MM.1S (cell line): Measurements from ENCODE around the gene TXNDC17.

Experiments used
- EZH2phosphoT487 ChIP-seq: fragments of 300-600 bp; sonication (generic); IDR thresholded peaks from 2 replicates; pipeline ENCODE4 v1.6.1; 2018; ENCODE audit warnings: antibody characterized with exemption, low read length
- TF ChIP-seq, protein P1 (sequence below): fragments of 300-600 bp; sonication (generic); IDR thresholded peaks from 2 replicates; pipeline ENCODE4 v1.5.1; 2016; ENCODE audit warnings: antibody characterized with exemption, low read length, mixed read lengths

DNA sequence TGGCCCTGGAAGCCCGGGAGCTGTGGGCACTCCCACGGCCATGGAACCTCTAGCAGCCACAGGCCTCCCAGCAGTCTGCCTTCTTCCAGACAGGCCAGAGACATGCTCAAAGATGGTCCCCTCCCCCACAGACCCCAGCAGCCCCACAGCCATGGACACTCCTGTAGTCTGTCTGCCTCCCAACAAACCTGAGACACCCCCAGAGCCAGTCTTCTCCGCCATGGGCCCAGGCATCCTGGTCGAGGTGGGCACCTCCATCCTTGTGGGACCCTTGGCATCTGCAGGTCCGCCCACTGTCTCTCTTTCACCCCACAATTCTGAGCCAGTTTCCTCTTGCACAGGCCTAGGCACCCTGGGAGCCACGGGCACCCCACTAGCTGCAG, 3.4 kb upstream of the TXNDC17 start:
- TF ChIP-seq, protein P1, sequence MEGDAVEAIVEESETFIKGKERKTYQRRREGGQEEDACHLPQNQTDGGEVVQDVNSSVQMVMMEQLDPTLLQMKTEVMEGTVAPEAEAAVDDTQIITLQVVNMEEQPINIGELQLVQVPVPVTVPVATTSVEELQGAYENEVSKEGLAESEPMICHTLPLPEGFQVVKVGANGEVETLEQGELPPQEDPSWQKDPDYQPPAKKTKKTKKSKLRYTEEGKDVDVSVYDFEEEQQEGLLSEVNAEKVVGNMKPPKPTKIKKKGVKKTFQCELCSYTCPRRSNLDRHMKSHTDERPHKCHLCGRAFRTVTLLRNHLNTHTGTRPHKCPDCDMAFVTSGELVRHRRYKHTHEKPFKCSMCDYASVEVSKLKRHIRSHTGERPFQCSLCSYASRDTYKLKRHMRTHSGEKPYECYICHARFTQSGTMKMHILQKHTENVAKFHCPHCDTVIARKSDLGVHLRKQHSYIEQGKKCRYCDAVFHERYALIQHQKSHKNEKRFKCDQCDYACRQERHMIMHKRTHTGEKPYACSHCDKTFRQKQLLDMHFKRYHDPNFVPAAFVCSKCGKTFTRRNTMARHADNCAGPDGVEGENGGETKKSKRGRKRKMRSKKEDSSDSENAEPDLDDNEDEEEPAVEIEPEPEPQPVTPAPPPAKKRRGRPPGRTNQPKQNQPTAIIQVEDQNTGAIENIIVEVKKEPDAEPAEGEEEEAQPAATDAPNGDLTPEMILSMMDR: no peak
- TF ChIP-seq EZH2phosphoT487: no peak
